Mucosa of descending colon (tissue), 3 donors: ENCODE measurements around the gene AAMP. TPM values are rescaled to one million over a fixed set of nuclear protein-coding genes. Genes with fewer than 3 reads are reported as not detected.

ENCODE experiments used
- ATAC-seq: fragments of 200-7000 bp; cut with Tn5 transposase; one replicate; pipeline ENCODE4 v1.9.1; 2020; ENCODE audit warnings: mild to moderate bottlenecking, moderate library complexity
- DNase-seq, 3 donors: peaks; one replicate each; pipeline ENCODE4 v3.0.0-alpha.2; 2020
- H3K36me3 ChIP-seq: fragments of 200-600 bp; one replicate; pipeline ENCODE4 v1.8.0; 2021; ENCODE audit warnings: low read depth, mild to moderate bottlenecking
- H3K4me1 ChIP-seq: fragments of 200-600 bp; one replicate; pipeline ENCODE4 v1.8.0; 2021; ENCODE audit warnings: low read depth, mild to moderate bottlenecking
- H3K4me3 ChIP-seq: fragments of 200-600 bp; one replicate; pipeline ENCODE4 v1.8.0; 2021; ENCODE audit warnings: mild to moderate bottlenecking
- H3K9me3 ChIP-seq: fragments of 200-600 bp; one replicate; pipeline ENCODE4 v1.8.0; 2021; ENCODE audit warnings: mild to moderate bottlenecking
- intact Hi-C, 2 donors: fragments of 100-400 bp; cut with DNase I in 1 of 2; cut with micrococcal nuclease in 1 of 2; formaldehyde crosslinking; loops; one replicate each; pipeline versions ENCODE4 v1.11.0 to v1.11.1; 2022; cut with DNase I, micrococcal nuclease
- total RNA-seq, 3 donors: library from RNA; stranded (reverse); fragmentation: NEBNext Ultra II Directional in 2 of 3; extraction: Animal tissue kit (Norgen Biotek cat#: 25700) in 2 of 3; gene quantifications; one replicate each; pipeline versions ENCODE4 v1.2.1 to v1.2.4, GENCODE V29; 2021 to 2023
- TF ChIP-seq, protein P1 (sequence below): fragments of 200-600 bp; IDR thresholded peaks from one replicate; pipeline ENCODE4 v1.8.0; 2022; ENCODE audit warnings: antibody characterized with exemption, mild to moderate bottlenecking
- donor health status: DM: no; HTN: no; CAD: no; lungs with moderate emphysema.
- donor health status: DM: no; HTN: no; CAD: no.
- donor health status: DM: no; HTN: yes; CAD: no.

Gene AAMP
- total RNA-seq, 3 donors from 2014 or later = 80.2 to 97.0 (median 94.1) TPM

DNA sequence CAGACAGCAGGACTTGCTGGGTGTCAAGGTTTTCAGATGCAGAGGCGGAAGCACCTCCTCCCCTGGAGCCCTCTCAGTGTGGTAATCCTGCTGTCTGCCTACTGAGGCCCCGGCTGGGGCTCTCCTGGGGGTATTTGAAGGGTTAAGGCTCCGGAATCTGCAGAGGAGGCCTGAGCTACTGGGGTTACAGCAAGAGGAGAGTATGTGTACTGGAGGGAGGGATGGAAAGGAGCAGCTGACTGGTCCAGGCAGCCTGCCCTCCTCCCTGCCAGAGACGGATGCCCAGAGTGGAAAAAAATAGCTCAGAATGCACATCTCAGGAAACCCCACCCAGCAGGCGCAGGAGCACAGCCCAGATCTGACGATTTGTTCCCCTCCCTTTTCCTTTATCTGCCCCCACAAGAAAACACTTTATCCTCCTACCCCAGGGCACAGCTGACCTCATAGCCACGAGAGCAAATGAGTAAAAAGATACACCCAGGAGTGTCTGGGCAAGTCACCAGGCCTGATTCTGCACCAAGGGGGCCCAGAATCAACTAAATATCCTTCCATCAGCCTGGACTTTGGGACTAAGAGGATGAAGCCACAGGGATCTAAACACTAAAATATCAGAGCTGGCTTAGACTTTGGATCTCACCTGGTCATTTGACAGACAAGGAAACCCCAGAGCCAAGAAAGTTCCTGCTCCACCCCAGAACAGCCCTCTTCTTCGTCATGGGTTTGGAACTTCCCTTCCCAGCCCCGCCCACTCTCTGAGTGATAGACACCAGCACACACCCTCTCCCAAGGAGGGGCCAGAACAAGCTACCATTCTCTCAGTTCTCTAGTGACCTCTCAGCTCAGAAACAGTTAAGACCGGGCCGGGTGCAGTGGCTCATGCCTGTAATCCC is 16.9 kb upstream of the AAMP start:
- DNase-seq (peak; percentile 91 to 97 (median 94)), ATAC-seq (peak; percentile 77)
- TF ChIP-seq, protein P1, sequence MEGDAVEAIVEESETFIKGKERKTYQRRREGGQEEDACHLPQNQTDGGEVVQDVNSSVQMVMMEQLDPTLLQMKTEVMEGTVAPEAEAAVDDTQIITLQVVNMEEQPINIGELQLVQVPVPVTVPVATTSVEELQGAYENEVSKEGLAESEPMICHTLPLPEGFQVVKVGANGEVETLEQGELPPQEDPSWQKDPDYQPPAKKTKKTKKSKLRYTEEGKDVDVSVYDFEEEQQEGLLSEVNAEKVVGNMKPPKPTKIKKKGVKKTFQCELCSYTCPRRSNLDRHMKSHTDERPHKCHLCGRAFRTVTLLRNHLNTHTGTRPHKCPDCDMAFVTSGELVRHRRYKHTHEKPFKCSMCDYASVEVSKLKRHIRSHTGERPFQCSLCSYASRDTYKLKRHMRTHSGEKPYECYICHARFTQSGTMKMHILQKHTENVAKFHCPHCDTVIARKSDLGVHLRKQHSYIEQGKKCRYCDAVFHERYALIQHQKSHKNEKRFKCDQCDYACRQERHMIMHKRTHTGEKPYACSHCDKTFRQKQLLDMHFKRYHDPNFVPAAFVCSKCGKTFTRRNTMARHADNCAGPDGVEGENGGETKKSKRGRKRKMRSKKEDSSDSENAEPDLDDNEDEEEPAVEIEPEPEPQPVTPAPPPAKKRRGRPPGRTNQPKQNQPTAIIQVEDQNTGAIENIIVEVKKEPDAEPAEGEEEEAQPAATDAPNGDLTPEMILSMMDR = no peak
- intact Hi-C loops = no loop called here
- Histone ChIP-seq H3K9me3 (no peaks in the 10 kb centered on the region), H3K36me3 (no peaks in the 10 kb centered on the region), H3K4me1 (peaks cover 72% of the 10 kb centered on the region), H3K4me3 (no peak overlapping the region)

DNA sequence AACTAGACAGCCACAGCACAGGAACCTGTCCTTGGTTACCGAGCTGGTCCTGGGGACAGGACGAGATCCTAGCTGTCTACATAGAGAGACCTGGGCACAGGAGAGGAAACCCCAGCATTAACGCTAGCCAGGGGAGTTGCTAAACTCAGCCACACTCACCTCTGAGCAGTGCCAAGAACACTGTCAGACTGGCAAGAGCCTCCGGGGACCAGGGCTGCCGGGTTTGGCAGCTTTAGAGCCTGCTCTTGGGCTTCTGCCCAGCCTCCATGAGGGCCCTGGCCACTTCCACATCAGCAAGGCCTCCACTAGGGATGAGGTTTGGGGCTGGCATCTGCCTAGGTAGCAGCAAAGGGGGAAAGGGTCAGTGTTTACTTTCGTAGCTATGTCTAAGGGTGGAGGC is 15.7 kb upstream of the AAMP start:
- Histone ChIP-seq H3K4me3 (no peak overlapping the region), H3K9me3 (no peaks in the 10 kb centered on the region), H3K36me3 (no peaks in the 10 kb centered on the region), H3K4me1 (peaks cover 64% of the 10 kb centered on the region)
- TF ChIP-seq, protein P1 = no peak
- DNase-seq (no peak), ATAC-seq (no peak)
- intact Hi-C loops = no loop called here

- peak in 1 of 3 donors; percentile 65 for DNase-seq
- intact Hi-C loops = no loop called here
- peaks cover 53% of the 10 kb centered on the region for H3K4me1 ChIP-seq
- peak; percentile 23 for ATAC-seq
- no peaks in the 10 kb centered on the region for H3K9me3 ChIP-seq
- TF ChIP-seq, protein P1 = no peak
- H3K36me3 ChIP-seq = no peaks in the 10 kb centered on the region
- no peak overlapping the region for H3K4me3 ChIP-seq
Observed at GRCh38 chr2:218284106-218284811, 14.3 kb upstream of the AAMP start.

- Histone ChIP-seq H3K4me1 (peaks cover 37% of the 10 kb centered on the region), H3K4me3 (no peak overlapping the region), H3K36me3 (no peaks in the 10 kb centered on the region), H3K9me3 (no peaks in the 10 kb centered on the region)
- DNase-seq = no peak
- intact Hi-C loops = no loop called here
- ATAC-seq = no peak
- TF ChIP-seq, protein P1 = no peak
Observed at GRCh38 chr2:218282173-218282991, 12.4 kb upstream of the AAMP start.

- no peaks in the 10 kb centered on the region for H3K36me3 ChIP-seq
- intact Hi-C loops = no loop called here
- H3K4me3 ChIP-seq = no peak overlapping the region
- DNase-seq (no peak), ATAC-seq (no peak)
- H3K4me1 ChIP-seq = peaks cover 27% of the 10 kb centered on the region
- TF ChIP-seq, protein P1 = no peak
- no peaks in the 10 kb centered on the region for H3K9me3 ChIP-seq
Observed at GRCh38 chr2:218281449-218281848, 11.5 kb upstream of the AAMP start.
